RKO (cell line): ENCODE data around the gene CFAP119.

ENCODE experiments used
- DNase-seq: peaks from one replicate; pipeline ENCODE4 v3.0.0-alpha.2; 2016; ENCODE audit warnings: low spot score

The CFAP119 gene

DNA sequence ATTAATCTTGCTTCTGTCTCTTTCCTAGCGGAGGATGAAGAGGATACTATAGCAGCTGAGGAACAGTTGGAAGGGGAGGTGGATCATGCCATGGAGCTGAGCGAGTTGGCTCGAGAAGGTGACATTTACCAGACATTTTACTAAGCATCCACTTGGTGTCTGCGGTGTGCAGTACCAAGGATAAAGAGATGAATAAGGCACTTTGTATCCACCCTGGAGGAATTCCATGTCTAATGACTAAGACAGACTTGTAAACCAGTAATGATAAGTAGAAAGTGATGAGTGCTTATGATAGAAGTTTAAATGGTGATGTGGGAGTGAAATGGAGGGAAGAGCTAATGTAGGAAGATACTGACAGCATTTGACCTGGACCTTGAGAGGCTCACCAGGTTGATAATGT lies 50.9 kb downstream of the CFAP119 start:
- DNase-seq = peak; percentile 26
